GM12872 (cell line): ENCODE measurements around the gene NCSTN.

ENCODE experiments used
- TF ChIP-seq, protein P1 (sequence below): IDR thresholded peaks from 3 replicates; pipeline ENCODE4 v1.5.1; 2011; ENCODE audit warnings: low read depth, mild to moderate bottlenecking, low read length, moderate library complexity; ENCODE audit not compliant: insufficient read depth

NCSTN gene

DNA sequence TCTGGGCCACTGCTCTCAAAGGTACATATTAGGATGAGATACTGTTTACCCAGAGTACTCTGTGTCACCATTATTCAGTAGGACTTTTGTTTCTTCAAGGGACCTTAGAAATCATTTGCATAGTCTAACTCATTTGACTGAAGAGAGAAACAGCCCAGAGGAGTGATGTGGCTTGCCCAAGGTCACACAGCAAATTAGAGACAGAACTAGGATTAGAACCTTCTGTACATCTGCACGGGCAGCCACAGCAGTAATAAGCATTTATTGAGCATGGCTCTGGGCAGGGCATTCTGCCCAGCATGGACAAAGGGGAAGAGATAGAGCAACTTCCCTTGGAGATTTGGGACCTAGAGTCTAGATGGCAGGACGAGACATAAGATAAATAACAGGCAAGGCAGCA is 18.0 kb downstream of the NCSTN start:
- TF ChIP-seq, protein P1, sequence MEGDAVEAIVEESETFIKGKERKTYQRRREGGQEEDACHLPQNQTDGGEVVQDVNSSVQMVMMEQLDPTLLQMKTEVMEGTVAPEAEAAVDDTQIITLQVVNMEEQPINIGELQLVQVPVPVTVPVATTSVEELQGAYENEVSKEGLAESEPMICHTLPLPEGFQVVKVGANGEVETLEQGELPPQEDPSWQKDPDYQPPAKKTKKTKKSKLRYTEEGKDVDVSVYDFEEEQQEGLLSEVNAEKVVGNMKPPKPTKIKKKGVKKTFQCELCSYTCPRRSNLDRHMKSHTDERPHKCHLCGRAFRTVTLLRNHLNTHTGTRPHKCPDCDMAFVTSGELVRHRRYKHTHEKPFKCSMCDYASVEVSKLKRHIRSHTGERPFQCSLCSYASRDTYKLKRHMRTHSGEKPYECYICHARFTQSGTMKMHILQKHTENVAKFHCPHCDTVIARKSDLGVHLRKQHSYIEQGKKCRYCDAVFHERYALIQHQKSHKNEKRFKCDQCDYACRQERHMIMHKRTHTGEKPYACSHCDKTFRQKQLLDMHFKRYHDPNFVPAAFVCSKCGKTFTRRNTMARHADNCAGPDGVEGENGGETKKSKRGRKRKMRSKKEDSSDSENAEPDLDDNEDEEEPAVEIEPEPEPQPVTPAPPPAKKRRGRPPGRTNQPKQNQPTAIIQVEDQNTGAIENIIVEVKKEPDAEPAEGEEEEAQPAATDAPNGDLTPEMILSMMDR = no peak

DNA sequence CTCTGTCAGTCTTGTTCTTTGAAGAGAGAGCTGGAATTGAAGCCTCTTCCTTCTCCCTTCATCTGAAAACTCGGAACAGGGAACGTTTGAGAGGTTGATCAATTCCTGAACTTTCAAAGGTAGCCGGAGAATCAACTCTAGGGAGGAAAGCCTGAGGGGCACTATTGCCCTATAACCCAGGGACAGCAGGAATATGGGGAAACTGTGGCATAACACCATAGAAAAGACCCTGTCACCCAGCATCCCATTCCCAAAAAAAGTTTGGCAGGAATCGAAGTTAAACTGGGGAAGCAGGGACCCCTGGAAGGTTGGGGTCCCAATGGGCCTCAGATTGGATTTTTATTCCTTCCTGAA is 18.6 kb downstream of the NCSTN start:
- TF ChIP-seq, protein P1 = no peak

DNA sequence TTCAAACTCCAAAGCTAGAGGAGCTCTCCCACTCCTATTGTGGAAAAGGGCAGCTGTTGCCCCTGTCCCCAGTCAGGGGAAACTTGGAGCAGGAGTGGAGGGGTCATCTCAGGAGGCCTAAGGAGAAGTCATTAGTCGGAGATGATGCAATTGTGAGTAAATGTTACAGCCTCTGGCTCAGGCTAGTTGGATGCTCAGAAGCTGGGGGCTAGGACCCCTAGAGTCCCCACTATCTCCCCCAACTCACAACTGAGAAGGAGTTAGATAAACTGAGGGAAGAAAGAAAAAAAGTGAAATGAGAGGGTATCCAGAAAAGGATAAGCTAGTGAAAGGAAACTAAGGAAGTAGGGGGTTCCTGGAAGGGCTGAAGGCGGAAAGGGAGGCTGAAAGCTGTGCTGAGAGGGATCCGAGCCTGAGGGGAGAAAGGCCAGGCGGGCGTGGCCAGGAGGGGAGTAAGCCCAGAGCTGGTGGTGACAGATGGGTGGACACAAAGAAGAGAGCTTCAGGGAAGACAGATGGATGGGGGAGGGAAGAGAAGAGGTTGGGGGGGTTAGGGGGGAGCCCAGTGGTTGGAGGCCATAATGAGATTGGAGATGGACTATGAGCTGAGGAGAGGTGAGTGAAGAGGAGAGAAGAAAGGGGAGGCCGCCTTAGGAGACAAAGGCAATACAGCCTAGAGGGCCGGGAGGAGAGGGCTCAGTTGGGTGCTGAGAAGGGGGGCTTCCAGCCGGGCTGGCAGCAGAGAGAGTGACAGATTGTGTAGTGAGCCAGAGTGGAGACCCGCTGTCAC is 19.2 kb downstream of the NCSTN start:
- TF ChIP-seq, protein P1 = no peak

DNA sequence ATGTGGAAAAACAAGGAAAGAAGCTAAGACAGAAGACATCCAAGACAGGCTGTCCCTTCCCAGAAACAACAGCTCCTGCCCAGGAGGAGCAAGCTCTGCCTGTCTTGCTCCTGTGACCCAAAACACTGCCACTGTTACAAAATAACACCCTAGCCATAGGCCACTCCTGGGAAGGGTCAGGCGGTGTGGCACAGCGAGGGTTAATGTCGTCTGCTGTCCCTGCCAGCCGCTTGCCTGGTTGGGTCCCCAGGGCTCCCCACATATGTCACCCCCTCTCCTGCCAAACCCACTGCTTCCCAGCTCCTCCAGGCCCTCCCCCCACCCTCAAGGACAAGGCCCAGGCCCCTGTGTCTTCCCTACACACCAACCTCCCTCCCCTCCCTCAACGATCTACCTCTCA is 19.8 kb downstream of the NCSTN start:
- TF ChIP-seq, protein P1 = no peak

DNA sequence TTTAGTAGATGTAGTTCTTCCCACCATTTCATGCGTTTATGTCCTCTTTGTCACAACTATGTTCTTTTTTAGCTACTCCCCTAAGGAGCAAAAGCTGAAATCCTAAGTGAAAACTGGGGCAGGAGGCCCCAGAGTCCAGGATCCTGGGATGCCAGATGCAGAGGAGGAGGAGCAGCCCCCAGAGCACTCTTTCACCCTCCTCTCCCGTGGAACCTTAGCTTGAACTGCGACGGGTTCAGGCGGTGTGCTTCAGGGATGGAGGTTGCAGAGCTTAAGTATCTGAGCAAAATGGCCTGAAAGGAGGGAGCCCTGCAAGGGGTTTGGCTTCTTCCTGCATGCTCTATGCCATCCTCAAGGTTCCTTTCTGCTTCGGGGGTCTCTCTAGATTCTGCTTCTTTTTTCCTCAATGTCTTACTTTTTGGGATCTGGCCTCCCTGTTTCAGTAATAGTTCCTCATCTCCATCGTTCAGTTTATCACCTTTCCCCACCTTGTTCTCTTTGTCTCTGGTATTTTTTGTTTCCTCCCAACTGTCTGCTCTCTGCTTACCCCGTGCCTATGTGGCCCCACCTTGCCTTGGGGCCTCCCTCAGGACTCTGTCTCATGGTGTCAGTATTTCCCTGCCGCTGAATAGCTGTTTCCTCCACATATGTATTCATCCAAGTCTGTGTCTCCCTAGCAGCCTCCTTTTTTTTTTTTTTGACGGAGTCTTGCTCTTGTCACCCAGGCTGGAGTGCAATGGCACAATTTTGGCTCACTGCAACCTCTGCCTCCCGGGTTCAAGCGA is 21.0 kb downstream of the NCSTN start:
- TF ChIP-seq, protein P1 = no peak

DNA sequence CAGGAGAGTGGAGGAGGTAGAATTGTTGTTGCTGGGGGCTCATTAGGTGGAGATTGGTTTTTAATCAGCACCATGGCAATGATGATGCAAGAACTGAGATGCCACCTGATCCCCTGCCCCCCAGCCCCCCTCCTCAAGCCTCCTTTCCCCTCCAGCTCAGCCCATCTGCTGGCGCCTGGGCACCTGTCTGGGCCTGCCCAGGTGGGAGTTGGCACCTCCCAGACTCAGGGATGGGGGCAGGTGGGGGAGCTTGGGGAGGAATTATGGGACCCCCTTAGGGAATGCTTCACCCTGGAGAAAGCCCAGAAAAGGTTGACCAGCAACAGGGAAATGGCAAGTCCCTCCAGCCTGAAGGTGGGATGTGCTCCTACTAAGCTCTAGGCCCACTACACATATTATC is 22.1 kb downstream of the NCSTN start:
- TF ChIP-seq, protein P1 = no peak

DNA sequence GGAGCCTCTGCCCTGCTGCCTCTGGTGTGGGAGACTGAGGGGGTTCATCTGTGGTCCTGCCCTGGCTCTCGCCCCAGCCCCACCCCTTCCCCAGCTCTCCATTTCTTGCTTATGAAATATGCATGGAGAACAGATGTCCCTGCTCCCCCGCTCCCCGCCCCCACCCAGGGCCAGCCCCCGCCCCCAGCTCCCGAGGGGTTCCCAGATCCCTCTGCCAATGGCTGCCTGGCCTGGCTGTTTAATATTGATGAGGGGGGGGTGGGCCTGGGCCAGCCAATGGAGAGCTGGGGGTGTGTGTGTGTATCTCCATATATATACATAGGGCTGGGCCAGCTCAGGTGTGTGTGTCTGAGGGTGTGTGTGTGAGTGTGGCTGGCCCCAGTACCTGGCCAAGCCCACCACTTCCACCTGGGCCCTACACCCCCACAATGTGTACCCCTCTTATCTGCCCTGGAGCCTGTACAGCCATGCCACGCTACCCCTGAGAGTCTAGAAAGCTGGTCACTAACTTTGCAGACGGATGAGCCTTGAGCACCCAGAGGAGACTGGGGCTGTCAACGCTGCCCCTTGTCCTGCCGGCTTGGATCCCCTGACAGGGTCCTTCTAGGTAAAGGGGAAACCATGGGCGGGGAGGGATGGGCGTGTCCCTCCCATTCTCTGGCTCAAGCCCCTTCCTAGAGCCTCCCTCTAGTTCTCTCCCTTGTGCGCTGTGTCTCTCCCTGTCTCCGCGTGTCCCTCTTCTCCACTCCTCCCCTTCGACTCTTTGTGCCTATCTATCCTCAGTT is 23.7 kb downstream of the NCSTN start, which contains the start of gene NHLH1:
NHLH1 (plus strand) TSS at position 341 of the 785 bp plus-strand sequence. CDS start 3,661 bp downstream, outside the sequence.
- TF ChIP-seq, protein P1 = no peak
